Posterior vena cava (tissue), 2 donors: ENCODE data around the gene KATNB1. TPM values are rescaled to one million over a fixed set of nuclear protein-coding genes. Genes with fewer than 3 reads are reported as not detected.

Experiments
- DNase-seq: peaks from one replicate; pipeline ENCODE4 v3.0.0-alpha.2; 2020; ENCODE audit warnings: low spot score
- intact Hi-C, 2 donors: fragments of 100-400 bp; cut with DNase I; formaldehyde crosslinking; loops; one replicate each; pipeline versions ENCODE4 v1.14.1 to v1.14.2; 2022 to 2023
- total RNA-seq, 2 donors: library from RNA; stranded (reverse); fragmentation: NEBNext Ultra II Directional; extraction: Animal tissue kit (Norgen Biotek cat#: 25700); gene quantifications; one replicate each; pipeline ENCODE4 v1.2.1, GENCODE V29; 2021
- donor health status: DM: yes; HTN: yes; CAD: no.
- donor health status: DM: yes; HTN: yes; CAD: no.

Gene KATNB1
- total RNA-seq, 2 donors from 2014 or later, result 9.1 to 12.8 TPM

- intact Hi-C loops, result loop anchor here in 1 of 2 donors (1.0 to 10.0 kb wide), 2 partner anchors 38 to 328 kb away; partner anchors contain the start of gene CFAP20
- no peak for DNase-seq
Measured at GRCh38 chr16:57797216-57797525, 61.6 kb downstream of the KATNB1 start.

GRCh38 chr16:57797526-57798266 lies 62.1 kb downstream of the KATNB1 start:
- intact Hi-C loops, result loop anchor here in 1 of 2 donors (1.0 to 10.0 kb wide), 2 partner anchors 38 to 327 kb away; partner anchors contain the start of gene CFAP20

DNA sequence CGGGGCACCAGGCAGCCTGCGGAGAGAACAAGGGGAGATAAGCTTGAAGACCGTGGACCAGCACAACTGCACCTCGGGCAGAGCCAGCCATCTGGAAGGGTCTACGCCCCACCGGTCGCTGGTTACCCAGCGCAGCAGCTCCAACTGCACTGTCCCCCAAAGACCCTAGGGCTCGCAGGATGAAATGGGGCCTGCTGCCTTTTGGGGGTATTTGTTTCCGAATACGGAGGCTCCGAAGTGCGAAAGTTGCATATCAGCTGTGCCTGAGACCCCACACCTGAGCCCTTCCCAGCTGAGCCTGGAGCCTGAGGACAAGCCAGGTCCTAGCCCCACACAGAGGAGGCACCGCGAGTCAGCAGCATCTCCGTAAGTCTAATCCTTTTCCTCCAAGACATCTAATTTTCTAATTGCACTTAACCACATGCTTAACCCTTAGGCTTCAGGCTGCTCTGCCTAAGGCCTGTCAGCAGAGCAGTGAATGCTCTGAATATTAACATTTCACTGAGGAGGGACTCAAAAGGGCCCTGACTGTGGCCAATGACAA lies 62.8 kb downstream of the KATNB1 start:
- no peak for DNase-seq
- intact Hi-C loops, result loop anchor here in 1 of 2 donors (10.0 kb wide), 1 partner anchor 326 kb away; the partner anchor contains the start of gene CFAP20

More at GRCh38 chr16:57797526-57798266, 62.1 kb downstream of the KATNB1 start:
- DNase-seq, result no peak

- intact Hi-C loops, result loop anchor here in 1 of 2 donors (10.0 kb wide), 1 partner anchor 326 kb away; the partner anchor contains the start of gene CFAP20
- no peak for DNase-seq
Measured at GRCh38 chr16:57798953-57799599, 63.5 kb downstream of the KATNB1 start.

- no peak for DNase-seq
- intact Hi-C loops, result loop anchor here (5.0 to 10.0 kb wide), 3 partner anchors 63 to 847 kb away; partner anchors contain the start of gene CFAP20 (in 1 of the 2)
Measured at GRCh38 chr16:57799600-57800199, 64.1 kb downstream of the KATNB1 start.

DNA sequence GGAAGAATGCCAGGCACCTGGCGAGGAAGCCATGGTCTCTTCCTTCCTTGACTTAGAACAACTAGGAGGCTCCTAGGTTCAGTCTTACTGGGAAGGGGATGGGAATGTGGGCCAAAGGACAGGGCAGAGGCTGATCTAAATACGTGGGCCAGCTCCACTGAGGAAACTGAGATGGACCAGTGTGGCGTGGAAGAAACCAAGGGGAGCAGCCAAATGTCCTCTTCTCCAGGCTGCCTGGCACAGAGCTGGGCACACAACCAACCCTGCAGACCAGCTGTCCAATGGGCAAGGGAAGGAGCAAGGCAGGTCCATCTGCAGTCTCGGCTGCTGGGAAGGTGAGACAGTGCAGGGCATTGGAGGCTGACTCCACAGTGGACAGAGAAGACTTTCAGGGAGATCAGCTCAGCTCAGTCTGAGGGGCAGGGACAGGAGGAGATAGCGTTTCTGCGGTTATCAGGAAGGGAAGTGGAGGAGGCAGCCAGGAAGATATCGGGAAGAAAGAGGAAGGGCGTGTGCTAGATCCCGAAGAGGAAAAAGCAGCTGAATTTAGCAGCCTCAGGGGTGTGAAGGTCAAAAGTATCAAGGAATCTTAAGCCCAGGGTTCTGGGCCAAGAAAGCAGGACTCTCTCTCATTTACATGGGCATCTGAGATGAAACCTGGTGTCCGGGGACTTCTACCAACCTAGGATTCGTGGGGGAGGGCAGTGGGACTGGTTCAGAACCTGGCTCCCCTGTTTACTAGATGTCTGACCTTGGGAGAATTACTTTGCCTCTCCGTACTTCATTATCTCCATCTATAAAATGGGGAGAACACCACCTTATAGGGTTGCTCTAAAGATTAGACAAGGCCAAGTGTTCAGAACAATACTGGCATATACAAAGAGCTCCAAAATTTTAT lies 64.9 kb downstream of the KATNB1 start:
- no peak for DNase-seq
- intact Hi-C loops, result loop anchor here (5.0 kb wide), 2 partner anchors 62 to 848 kb away; no protein-coding TSS in a partner anchor

GRCh38 chr16:57801098-57801808 lies 65.7 kb downstream of the KATNB1 start:
- intact Hi-C loops, result loop anchor here (5.0 kb wide), 2 partner anchors 61 to 849 kb away; no protein-coding TSS in a partner anchor

DNA sequence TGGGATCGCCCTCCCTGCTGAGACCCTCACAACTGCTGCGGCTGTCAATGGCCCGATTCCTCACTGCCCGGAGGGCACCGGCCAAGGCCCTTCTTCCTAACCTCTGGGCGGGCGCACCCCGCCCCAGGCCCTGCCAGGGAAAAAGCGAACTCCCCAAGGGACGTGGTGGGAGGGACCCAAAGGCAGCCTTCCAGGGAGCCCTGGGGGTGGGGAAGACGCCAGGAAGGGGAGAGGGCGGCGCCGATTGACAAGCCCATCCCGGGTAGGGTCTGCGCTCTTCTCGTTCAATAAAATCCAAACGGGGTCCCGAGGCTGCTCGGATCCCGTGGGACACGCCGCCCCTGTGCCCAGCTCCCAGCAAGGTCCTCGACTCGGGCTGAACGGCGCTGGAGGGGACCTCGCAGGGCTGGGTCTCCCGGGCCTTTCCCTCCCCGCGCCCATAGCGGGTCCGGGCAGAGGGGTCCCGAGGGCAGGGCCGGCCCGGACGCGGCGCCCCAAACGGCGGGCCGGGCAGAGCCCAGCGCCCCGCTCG lies 66.3 kb downstream of the KATNB1 start:
- intact Hi-C loops, result loop anchor here (5.0 kb wide), 2 partner anchors 60 to 850 kb away; no protein-coding TSS in a partner anchor
- DNase-seq, result peak; percentile 87

More at GRCh38 chr16:57801098-57801808, 65.7 kb downstream of the KATNB1 start:
- no peak for DNase-seq

- peak; percentile 97 for DNase-seq
- intact Hi-C loops, result loop anchor here (5.0 kb wide), 2 partner anchors 60 to 850 kb away; no protein-coding TSS in a partner anchor
Measured at GRCh38 chr16:57802341-57803133, 67.0 kb downstream of the KATNB1 start, which contains the start of gene KIFC3. KIFC3 (minus strand) TSS chr16:57802491; CDS start chr16:57798243, 4,248 bp downstream.

DNA sequence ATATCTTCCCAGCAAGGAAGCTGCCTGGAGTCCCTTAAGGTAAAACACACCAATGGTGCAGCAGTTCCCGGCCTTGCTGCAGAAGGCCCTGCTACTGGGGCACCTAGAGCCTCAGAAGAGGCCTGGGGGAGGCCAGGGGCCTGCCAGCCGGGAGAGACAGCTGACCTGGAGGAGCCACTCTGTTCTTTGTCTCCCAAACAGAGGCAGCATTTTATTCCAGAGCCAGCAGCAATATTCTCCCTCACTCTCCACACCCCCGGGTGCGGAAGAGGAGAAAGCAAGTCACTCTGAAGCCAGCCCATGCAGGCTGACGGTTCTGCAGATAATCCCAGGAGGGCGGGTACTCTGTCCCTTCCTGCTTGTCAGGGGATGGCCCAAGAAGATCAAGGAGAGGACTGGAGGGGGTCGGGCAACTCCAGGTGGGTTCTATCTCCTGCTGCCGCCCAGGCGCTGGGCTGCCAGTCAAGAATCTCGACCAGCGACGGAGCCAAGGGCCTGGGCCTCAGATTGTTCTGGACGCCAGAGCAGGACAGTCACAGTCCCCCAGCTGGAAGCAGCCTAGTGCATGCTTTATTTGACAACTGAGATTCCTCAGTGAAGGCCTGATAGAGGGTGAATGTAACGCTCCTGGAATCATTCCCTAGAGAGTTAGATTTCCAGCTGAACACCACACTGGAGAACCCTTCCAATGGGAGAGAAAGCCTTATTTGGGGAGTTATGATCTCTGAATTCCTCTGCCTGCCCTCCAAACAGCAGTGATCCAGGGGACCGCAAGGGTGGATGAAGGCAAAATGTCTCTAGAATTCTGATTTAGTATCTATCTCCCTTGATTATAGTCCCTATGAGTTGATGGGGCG lies 67.8 kb downstream of the KATNB1 start:
- intact Hi-C loops, result loop anchor here (5.0 kb wide), 2 partner anchors 59 to 851 kb away; no protein-coding TSS in a partner anchor
- DNase-seq, result no peak

DNA sequence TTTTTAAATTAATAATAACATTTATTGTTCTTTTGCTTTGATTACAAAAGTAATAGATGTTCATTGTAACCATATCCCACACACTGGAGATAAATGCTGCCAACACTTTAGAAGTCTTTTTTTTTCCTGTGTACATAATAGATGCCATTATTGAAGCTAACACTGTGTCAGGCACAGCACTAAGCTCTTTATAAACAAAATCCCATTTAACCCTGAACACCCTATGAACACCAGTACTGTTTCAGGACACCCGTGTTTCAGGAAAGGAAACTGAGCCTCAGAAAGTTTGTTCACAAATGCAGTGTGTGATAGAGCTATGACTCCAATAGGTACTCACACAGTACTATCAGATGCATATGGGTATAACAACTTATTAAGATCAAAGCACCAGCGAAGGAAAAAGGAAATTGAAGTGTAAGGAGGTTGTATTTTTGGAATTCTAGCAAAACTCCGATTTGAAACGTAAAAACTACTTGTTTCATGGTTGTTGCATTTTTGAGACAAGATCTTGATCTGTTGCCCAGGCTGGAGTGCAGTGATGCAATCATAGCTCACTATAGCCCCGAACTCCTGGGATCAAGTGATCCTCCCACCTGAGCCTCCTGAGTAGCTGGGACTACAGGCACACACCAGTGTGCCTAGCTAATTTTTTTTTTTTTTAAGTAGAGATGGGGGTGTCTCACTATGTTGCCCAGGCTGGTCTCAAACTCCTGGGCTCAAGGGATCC lies 68.7 kb downstream of the KATNB1 start:
- intact Hi-C loops, result loop anchor here (5.0 kb wide), 2 partner anchors 58 to 852 kb away; no protein-coding TSS in a partner anchor

GRCh38 chr16:57805176-57805575 lies 69.6 kb downstream of the KATNB1 start:
- no peak for DNase-seq
- intact Hi-C loops, result no loop called here

More for the DNA sequence above, 68.7 kb downstream of the KATNB1 start:
- no peak for DNase-seq
